ENCODE measurements around the gene TNFRSF1A. TPM values are rescaled to one million over a fixed set of nuclear protein-coding genes. Genes with fewer than 3 reads are reported as not detected.

The TNFRSF1A gene
- total and polyA plus RNA-seq, 9 of the 15 experiments (the other 6 are each of a cell fraction or from before 2014, with no cell fraction given): 0.76 to 43.5 (median 30.0) TPM

GRCh38 chr12:6384499-6385436, 42.9 kb upstream of the TNFRSF1A start (continued):
- TF ChIP-seq, protein P1, sequence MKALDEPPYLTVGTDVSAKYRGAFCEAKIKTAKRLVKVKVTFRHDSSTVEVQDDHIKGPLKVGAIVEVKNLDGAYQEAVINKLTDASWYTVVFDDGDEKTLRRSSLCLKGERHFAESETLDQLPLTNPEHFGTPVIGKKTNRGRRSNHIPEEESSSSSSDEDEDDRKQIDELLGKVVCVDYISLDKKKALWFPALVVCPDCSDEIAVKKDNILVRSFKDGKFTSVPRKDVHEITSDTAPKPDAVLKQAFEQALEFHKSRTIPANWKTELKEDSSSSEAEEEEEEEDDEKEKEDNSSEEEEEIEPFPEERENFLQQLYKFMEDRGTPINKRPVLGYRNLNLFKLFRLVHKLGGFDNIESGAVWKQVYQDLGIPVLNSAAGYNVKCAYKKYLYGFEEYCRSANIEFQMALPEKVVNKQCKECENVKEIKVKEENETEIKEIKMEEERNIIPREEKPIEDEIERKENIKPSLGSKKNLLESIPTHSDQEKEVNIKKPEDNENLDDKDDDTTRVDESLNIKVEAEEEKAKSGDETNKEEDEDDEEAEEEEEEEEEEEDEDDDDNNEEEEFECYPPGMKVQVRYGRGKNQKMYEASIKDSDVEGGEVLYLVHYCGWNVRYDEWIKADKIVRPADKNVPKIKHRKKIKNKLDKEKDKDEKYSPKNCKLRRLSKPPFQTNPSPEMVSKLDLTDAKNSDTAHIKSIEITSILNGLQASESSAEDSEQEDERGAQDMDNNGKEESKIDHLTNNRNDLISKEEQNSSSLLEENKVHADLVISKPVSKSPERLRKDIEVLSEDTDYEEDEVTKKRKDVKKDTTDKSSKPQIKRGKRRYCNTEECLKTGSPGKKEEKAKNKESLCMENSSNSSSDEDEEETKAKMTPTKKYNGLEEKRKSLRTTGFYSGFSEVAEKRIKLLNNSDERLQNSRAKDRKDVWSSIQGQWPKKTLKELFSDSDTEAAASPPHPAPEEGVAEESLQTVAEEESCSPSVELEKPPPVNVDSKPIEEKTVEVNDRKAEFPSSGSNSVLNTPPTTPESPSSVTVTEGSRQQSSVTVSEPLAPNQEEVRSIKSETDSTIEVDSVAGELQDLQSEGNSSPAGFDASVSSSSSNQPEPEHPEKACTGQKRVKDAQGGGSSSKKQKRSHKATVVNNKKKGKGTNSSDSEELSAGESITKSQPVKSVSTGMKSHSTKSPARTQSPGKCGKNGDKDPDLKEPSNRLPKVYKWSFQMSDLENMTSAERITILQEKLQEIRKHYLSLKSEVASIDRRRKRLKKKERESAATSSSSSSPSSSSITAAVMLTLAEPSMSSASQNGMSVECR (CRISPR knock-in tag; IDR thresholded peaks at IDR 0.05): 0 out of 2 replicates have a peak, but pooled peaks have one; percentile 42
- TF ChIP-seq ZNF23 (CRISPR knock-in tag; IDR thresholded peaks at IDR 0.05) (no peak), HMG20A (CRISPR knock-in tag; conservative IDR thresholded peaks at IDR 0.05) (no peak), CHAMP1 (IDR thresholded peaks at IDR 0.05) (no peak), ZNF184 (CRISPR knock-in tag; IDR thresholded peaks at IDR 0.05) (no peak), MED1 (CRISPR knock-in tag; IDR thresholded peaks at IDR 0.05; ENCODE audit: borderline replicate concordance) (no peak), TBP (optimal IDR thresholded peaks at IDR 0.05; ENCODE audit: low read depth, low read length) (no peak), RBBP5 (IDR thresholded peaks at IDR 0.05; ENCODE audit: borderline replicate concordance, insufficient read depth, low read length, poor library complexity, severe bottlenecking) (peak; percentile 4), HDAC2 (IDR thresholded peaks at IDR 0.05) (no peak), ETV5 (CRISPR knock-in tag; IDR thresholded peaks at IDR 0.05; ENCODE audit: low read depth) (no peak), SUPT5H (IDR thresholded peaks at IDR 0.05) (no peak), ZNF583 (CRISPR knock-in tag; IDR thresholded peaks at IDR 0.05) (0 out of 2 replicates have a peak, but pooled peaks have one; percentile 34)
- TF ChIP-seq, protein P2, sequence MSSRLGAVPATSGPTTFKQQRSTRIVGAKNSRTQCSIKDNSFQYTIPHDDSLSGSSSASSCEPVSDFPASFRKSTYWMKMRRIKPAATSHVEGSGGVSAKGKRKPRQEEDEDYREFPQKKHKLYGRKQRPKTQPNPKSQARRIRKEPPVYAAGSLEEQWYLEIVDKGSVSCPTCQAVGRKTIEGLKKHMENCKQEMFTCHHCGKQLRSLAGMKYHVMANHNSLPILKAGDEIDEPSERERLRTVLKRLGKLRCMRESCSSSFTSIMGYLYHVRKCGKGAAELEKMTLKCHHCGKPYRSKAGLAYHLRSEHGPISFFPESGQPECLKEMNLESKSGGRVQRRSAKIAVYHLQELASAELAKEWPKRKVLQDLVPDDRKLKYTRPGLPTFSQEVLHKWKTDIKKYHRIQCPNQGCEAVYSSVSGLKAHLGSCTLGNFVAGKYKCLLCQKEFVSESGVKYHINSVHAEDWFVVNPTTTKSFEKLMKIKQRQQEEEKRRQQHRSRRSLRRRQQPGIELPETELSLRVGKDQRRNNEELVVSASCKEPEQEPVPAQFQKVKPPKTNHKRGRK (tag; IDR thresholded peaks at IDR 0.05): no peak

All from K562 (cell line).